OCI-LY7 (cell line): Measurements from ENCODE around the gene NGF. TPM values are rescaled to one million over a fixed set of nuclear protein-coding genes. Genes with fewer than 3 reads are reported as not detected.

Experiments
- BruUV-seq: library from RNA; stranded (reverse); fragments of 400-500 nt; replicated peaks from 2 replicates; lab custom pipeline; 2021; lab: Mats Ljungman, UMichigan
- CTCF ChIA-PET: fragments of 300-600 bp; sonication (Branson Sonifier 250); formaldehyde crosslinking; loops from one replicate; lab custom pipeline; 2022; ENCODE audit warnings: antibody characterized with exemption; ENCODE audit not compliant: unreplicated experiment; lab: Charles Lee
- POLR2A ChIA-PET: fragments of 300-600 bp; sonication (Branson Sonifier 250); formaldehyde crosslinking; loops from one replicate; lab custom pipeline; 2022; ENCODE audit warnings: antibody characterized with exemption; lab: Charles Lee
- DNase-seq: peaks from one replicate; pipeline ENCODE4 v3.0.0-alpha.2; 2015; ENCODE audit warnings: low spot score
- H2AFZ ChIP-seq: fragments of 200-600 bp; sonication (generic), shearing (Covaris generic); 2 replicates; pipeline ENCODE4 v1.6.1; 2014; ENCODE audit warnings: mild to moderate bottlenecking, antibody characterized with exemption, low read length, moderate library complexity
- H3K27ac ChIP-seq: fragments of 200-600 bp; sonication (generic); 2 replicates; pipeline ENCODE4 v1.5.1; 2014; ENCODE audit warnings: mixed run types, low read depth, mild to moderate bottlenecking, moderate library complexity, low read length, inconsistent platforms; ENCODE audit not compliant: poor library complexity, severe bottlenecking
- H3K36me3 ChIP-seq: fragments of 200-600 bp; sonication (generic); 2 replicates; pipeline ENCODE4 v1.6.1; 2014; ENCODE audit warnings: mild to moderate bottlenecking, antibody characterized with exemption, low read length, moderate library complexity, mixed read lengths; ENCODE audit not compliant: insufficient read depth
- H3K4me1 ChIP-seq: fragments of 200-600 bp; sonication (generic); 2 replicates; pipeline ENCODE4 v1.5.1; 2014; ENCODE audit warnings: mild to moderate bottlenecking, low read length; ENCODE audit not compliant: insufficient read depth, poor library complexity, severe bottlenecking
- H3K4me2 ChIP-seq: fragments of 200-600 bp; sonication (generic); 2 replicates; pipeline ENCODE4 v1.6.1; 2014; ENCODE audit warnings: mild to moderate bottlenecking, low read length
- H3K4me3 ChIP-seq: fragments of 200-600 bp; sonication (generic); 2 replicates; pipeline ENCODE4 v1.5.1; 2014; ENCODE audit warnings: mild to moderate bottlenecking, low read depth, low read length; ENCODE audit not compliant: poor library complexity, severe bottlenecking
- H3K79me2 ChIP-seq: fragments of 200-600 bp; sonication (generic); 2 replicates; pipeline ENCODE4 v1.6.1; 2016; ENCODE audit warnings: low read depth, mild to moderate bottlenecking, low read length, moderate library complexity, mixed read lengths; ENCODE audit not compliant: insufficient read depth
- H3K9me2 ChIP-seq: fragments of 200-600 bp; sonication (generic); 2 replicates; pipeline ENCODE4 v1.6.1; 2016; ENCODE audit warnings: mild to moderate bottlenecking, low read length, mixed read lengths; ENCODE audit not compliant: insufficient read depth
- H3K9me3 ChIP-seq: fragments of 200-600 bp; sonication (generic); 2 replicates; pipeline ENCODE4 v1.6.1; 2014; ENCODE audit warnings: mild to moderate bottlenecking, mixed run types, low read length, mixed read lengths
- H4K20me1 ChIP-seq: fragments of 200-600 bp; sonication (generic); 2 replicates; pipeline ENCODE4 v1.6.1; 2014; ENCODE audit warnings: mild to moderate bottlenecking, antibody characterized with exemption, low read length, moderate library complexity, mixed read lengths; ENCODE audit not compliant: insufficient read depth
- EZH2phosphoT487 ChIP-seq: fragments of 200-600 bp; sonication (generic); IDR thresholded peaks from 2 replicates; pipeline ENCODE4 v1.6.1; 2018; ENCODE audit warnings: low read depth, borderline replicate concordance, mild to moderate bottlenecking, mixed run types, antibody characterized with exemption, low read length, moderate library complexity, mixed read lengths
- intact Hi-C: fragments of 100-400 bp; cut with micrococcal nuclease; formaldehyde crosslinking; loops from one replicate; pipeline ENCODE4 v1.10.0; 2022; ENCODE audit not compliant: unreplicated experiment
- total RNA-seq, 2 experiments: library from RNA; depleted of rRNA in 1 of 2; stranded (reverse); fragments of >200 nt in 1 of 2; shearing (Covaris generic) in 1 of 2; gene quantifications; 2 replicates each; pipeline ENCODE4 v1.2.3, GENCODE V29; 2014 to 2022
- TF ChIP-seq, protein P1 (sequence below): fragments of 200-600 bp; sonication (generic); conservative IDR thresholded peaks from 2 replicates; pipeline ENCODE4 v1.5.1; 2014; ENCODE audit warnings: mild to moderate bottlenecking, antibody characterized with exemption, low read length, moderate library complexity, mixed read lengths

Gene NGF
- total RNA-seq, 2 experiments from 2014 or later: not detected

DNA sequence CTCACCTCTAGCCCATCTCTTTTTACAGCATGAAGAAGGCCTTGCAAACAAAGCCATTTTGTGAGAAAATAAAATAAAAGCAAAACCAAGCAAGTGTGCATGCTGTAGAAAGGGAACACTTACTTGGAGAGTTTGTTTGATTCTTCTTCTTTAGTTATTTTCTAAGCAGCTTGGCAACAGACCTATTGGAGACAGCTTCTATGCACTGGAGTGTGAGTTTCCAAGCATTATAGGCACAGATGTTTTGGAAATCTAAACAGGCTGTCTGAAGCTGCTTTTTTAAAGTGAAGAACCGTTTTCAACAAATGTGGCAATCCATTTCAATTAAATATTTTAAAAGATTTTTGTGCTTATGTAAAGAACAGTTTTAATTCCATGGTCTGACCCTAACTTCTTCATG, 76.6 kb downstream of the NGF start:
- Histone ChIP-seq H3K36me3 (no peaks in the 10 kb centered on the region), H3K9me2 (no peaks in the 10 kb centered on the region), H3K9me3 (peaks cover 14% of the 10 kb centered on the region; the same call in 1 of the 2 replicates), H3K4me3 (no peak overlapping the region), H3K79me2 (no peaks in the 10 kb centered on the region), H3K4me1 (no peaks in the 10 kb centered on the region), H3K27ac (no peak overlapping the region), H2AFZ (no peak overlapping the region), H3K4me2 (no peak overlapping the region), H4K20me1 (no peaks in the 10 kb centered on the region)
- CTCF ChIA-PET: no interaction called here
- POLR2A ChIA-PET: no interaction called here
- TF ChIP-seq EZH2phosphoT487: no peak
- TF ChIP-seq, protein P1, sequence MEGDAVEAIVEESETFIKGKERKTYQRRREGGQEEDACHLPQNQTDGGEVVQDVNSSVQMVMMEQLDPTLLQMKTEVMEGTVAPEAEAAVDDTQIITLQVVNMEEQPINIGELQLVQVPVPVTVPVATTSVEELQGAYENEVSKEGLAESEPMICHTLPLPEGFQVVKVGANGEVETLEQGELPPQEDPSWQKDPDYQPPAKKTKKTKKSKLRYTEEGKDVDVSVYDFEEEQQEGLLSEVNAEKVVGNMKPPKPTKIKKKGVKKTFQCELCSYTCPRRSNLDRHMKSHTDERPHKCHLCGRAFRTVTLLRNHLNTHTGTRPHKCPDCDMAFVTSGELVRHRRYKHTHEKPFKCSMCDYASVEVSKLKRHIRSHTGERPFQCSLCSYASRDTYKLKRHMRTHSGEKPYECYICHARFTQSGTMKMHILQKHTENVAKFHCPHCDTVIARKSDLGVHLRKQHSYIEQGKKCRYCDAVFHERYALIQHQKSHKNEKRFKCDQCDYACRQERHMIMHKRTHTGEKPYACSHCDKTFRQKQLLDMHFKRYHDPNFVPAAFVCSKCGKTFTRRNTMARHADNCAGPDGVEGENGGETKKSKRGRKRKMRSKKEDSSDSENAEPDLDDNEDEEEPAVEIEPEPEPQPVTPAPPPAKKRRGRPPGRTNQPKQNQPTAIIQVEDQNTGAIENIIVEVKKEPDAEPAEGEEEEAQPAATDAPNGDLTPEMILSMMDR: no peak
- intact Hi-C loops: no loop called here
- BruUV-seq: no TSS peak
- no peak for DNase-seq

DNA sequence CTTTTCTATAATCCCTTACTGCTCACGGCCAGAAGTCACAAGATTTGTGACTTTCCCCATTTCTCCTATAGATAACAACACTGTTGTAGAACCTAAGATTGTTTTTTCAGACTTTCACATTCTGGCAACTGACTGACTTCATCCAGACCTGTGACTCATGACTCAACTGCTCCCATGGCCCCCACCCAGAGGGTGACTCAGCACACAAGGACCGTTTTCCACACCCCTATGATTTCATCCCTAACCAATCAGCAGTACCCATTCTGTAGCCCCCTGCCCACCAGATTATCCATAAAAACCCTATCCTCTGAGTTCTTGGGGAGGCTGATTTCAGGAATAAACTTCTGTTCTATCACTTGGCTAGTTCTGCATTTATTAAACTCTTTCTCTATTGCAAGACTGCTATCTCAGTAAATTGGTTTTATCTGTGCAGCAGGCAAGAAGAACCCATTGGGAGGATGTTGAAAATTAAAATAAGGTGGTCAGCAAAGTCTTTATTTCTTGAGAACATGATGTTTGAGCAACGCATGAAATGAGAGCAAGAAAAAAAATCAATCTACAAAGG, 79.7 kb downstream of the NGF start:
- POLR2A ChIA-PET: no interaction called here
- Histone ChIP-seq H3K4me1 (no peaks in the 10 kb centered on the region), H3K4me3 (no peak overlapping the region), H3K9me2 (no peaks in the 10 kb centered on the region), H3K4me2 (no peak overlapping the region), H2AFZ (no peak overlapping the region), H3K9me3 (peaks cover 14% of the 10 kb centered on the region; the same call in 1 of the 2 replicates), H3K27ac (no peak overlapping the region), H3K36me3 (no peaks in the 10 kb centered on the region), H4K20me1 (no peaks in the 10 kb centered on the region), H3K79me2 (no peaks in the 10 kb centered on the region)
- intact Hi-C loops: no loop called here
- BruUV-seq: no TSS peak
- CTCF ChIA-PET: no interaction called here
- TF ChIP-seq, protein P1: no peak
- no peak for TF ChIP-seq EZH2phosphoT487
- no peak for DNase-seq

DNA sequence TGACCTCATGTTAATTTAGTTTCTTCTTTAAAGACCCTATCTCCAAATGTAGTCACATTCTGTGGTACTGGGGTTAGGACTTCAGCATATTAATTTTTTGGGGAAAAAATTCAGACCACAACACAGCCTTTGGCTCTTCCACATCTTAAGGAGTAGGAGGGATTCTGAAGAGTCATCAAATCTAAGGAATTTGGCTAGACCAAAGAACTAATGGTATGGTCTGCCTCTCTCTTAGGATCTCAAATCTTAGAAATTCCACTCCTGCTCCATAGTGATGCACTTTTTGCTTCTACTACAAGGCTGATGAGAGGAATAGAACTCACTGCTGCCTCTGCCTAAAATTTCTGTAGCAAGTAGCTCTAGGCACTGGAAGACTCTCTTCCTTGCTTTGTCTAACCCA, 80.5 kb downstream of the NGF start:
- BruUV-seq: no TSS peak
- Histone ChIP-seq H2AFZ (no peak overlapping the region), H3K9me3 (peaks cover 14% of the 10 kb centered on the region; the same call in 1 of the 2 replicates), H3K27ac (no peak overlapping the region), H3K36me3 (no peaks in the 10 kb centered on the region), H3K79me2 (no peaks in the 10 kb centered on the region), H3K4me1 (no peaks in the 10 kb centered on the region), H3K4me2 (no peak overlapping the region), H4K20me1 (no peaks in the 10 kb centered on the region), H3K9me2 (no peaks in the 10 kb centered on the region), H3K4me3 (no peak overlapping the region)
- intact Hi-C loops: no loop called here
- ChIA-PET POLR2A (no interaction called here), CTCF (no interaction called here)
- DNase-seq: no peak
- no peak for TF ChIP-seq EZH2phosphoT487
- TF ChIP-seq, protein P1: no peak
